Measurements from ENCODE around the gene DGKQ.

The DGKQ gene

DNA sequence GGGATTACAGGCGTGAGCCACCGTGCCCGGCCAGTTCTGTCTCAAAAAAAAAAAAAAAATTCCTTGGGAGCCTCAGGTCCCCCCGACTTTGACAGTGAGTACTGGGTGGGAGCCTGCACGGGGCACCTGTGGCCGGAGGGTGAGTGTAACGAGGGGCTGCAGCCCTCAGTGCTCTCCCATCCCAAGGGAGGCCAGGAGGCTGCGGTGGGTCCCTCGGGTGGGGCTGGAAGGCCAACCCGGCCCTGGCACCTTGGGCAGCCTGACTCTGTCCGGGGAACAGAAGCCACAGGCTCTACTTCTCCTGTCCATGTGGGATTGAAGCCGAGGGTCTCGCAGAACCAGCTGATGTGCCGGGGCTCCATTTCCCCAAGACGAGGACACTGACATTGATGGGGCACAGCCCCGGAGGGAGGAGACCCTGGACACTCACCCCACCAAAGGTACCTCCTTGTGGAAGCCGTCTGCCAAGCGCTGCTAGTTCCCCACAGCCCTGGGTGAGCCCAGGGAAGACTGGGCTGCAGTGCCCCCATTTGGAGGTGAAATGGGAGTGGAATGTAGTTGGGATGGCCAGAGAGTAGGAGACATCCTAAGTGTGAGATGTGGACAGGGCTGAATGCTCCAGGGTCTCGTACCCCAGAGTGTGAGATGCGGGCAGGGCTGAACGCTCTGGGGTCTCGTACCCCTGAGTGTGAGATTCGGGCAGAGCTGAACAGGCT lies 22.1 kb upstream of the DGKQ start:
- Histone ChIP-seq H3K27ac (ENCODE audit: low read depth, low read length) (no peak overlapping the region), H4K20me1 (ENCODE audit: control insufficient read depth, insufficient read depth, low read depth, low read length) (no peaks in the 10 kb centered on the region), H3K9me2 (replicated peaks; ENCODE audit: control insufficient read depth, low read length) (no peaks in the 10 kb centered on the region), H3K9me3 (ENCODE audit: control insufficient read depth, insufficient read depth, low read length) (no peaks in the 10 kb centered on the region), H3F3A (ENCODE audit: control insufficient read depth, insufficient read depth) (no peaks in the 10 kb centered on the region), H3K4me2 (ENCODE audit: low read length) (no peak overlapping the region), H3K4me3 (ENCODE audit: low read length) (no peak overlapping the region), H3K36me3 (ENCODE audit: control insufficient read depth, low read length) (no peaks in the 10 kb centered on the region), H3K4me1 (ENCODE audit: control insufficient read depth, low read length) (peaks cover 28% of the 10 kb centered on the region), H3K27me3 (ENCODE audit: control insufficient read depth, low read length) (peaks cover 37% of the 10 kb centered on the region), H3K79me2 (ENCODE audit: control insufficient read depth, low read length) (no peaks in the 10 kb centered on the region)
- TF ChIP-seq EZH2phosphoT487 (IDR thresholded peaks at IDR 0.05; ENCODE audit: borderline replicate concordance, low read length), result no peak
- TF ChIP-seq, protein P1, sequence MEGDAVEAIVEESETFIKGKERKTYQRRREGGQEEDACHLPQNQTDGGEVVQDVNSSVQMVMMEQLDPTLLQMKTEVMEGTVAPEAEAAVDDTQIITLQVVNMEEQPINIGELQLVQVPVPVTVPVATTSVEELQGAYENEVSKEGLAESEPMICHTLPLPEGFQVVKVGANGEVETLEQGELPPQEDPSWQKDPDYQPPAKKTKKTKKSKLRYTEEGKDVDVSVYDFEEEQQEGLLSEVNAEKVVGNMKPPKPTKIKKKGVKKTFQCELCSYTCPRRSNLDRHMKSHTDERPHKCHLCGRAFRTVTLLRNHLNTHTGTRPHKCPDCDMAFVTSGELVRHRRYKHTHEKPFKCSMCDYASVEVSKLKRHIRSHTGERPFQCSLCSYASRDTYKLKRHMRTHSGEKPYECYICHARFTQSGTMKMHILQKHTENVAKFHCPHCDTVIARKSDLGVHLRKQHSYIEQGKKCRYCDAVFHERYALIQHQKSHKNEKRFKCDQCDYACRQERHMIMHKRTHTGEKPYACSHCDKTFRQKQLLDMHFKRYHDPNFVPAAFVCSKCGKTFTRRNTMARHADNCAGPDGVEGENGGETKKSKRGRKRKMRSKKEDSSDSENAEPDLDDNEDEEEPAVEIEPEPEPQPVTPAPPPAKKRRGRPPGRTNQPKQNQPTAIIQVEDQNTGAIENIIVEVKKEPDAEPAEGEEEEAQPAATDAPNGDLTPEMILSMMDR (IDR thresholded peaks at IDR 0.05; ENCODE audit: low read depth, low read length, poor library complexity, severe bottlenecking), result no peak

- no peak for TF ChIP-seq EZH2phosphoT487 (IDR thresholded peaks at IDR 0.05; ENCODE audit: borderline replicate concordance, low read length)
- TF ChIP-seq, protein P1 (IDR thresholded peaks at IDR 0.05; ENCODE audit: low read depth, low read length, poor library complexity, severe bottlenecking), result no peak
- Histone ChIP-seq H3K79me2 (ENCODE audit: control insufficient read depth, low read length) (no peaks in the 10 kb centered on the region), H3K27me3 (ENCODE audit: control insufficient read depth, low read length) (peaks cover 28% of the 10 kb centered on the region), H3K27ac (ENCODE audit: low read depth, low read length) (no peak within 1 kb of the TSS), H3K4me2 (ENCODE audit: low read length) (no peak within 1 kb of the TSS), H3K9me2 (replicated peaks; ENCODE audit: control insufficient read depth, low read length) (no peaks in the 10 kb centered on the region), H3K4me3 (ENCODE audit: low read length) (no peak within 1 kb of the TSS), H3K9me3 (ENCODE audit: control insufficient read depth, insufficient read depth, low read length) (no peaks in the 10 kb centered on the region), H3F3A (ENCODE audit: control insufficient read depth, insufficient read depth) (no peaks in the 10 kb centered on the region), H3K36me3 (ENCODE audit: control insufficient read depth, low read length) (no peaks in the 10 kb centered on the region), H3K4me1 (ENCODE audit: control insufficient read depth, low read length) (peaks cover 8% of the 10 kb centered on the region), H4K20me1 (ENCODE audit: control insufficient read depth, insufficient read depth, low read depth, low read length) (no peaks in the 10 kb centered on the region)
Observed at GRCh38 chr4:993111-994029, 20.0 kb upstream of the DGKQ start, which contains the start of gene SLC26A1. Gene SLC26A1, minus strand, starts transcription at chr4:993404. Its CDS starts 1,701 bp downstream, at chr4:991703.

- Histone ChIP-seq H3K27ac (ENCODE audit: low read depth, low read length) (no peak overlapping the region), H3K9me2 (replicated peaks; ENCODE audit: control insufficient read depth, low read length) (no peaks in the 10 kb centered on the region), H3K36me3 (ENCODE audit: control insufficient read depth, low read length) (no peaks in the 10 kb centered on the region), H4K20me1 (ENCODE audit: control insufficient read depth, insufficient read depth, low read depth, low read length) (no peaks in the 10 kb centered on the region), H3F3A (ENCODE audit: control insufficient read depth, insufficient read depth) (no peaks in the 10 kb centered on the region), H3K27me3 (ENCODE audit: control insufficient read depth, low read length) (peaks cover 19% of the 10 kb centered on the region), H3K4me1 (ENCODE audit: control insufficient read depth, low read length) (peaks cover 2% of the 10 kb centered on the region; the same call in 1 of the 2 replicates), H3K79me2 (ENCODE audit: control insufficient read depth, low read length) (no peaks in the 10 kb centered on the region), H3K9me3 (ENCODE audit: control insufficient read depth, insufficient read depth, low read length) (no peaks in the 10 kb centered on the region), H3K4me2 (ENCODE audit: low read length) (no peak overlapping the region), H3K4me3 (ENCODE audit: low read length) (no peak overlapping the region)
- no peak for TF ChIP-seq EZH2phosphoT487 (IDR thresholded peaks at IDR 0.05; ENCODE audit: borderline replicate concordance, low read length)
- TF ChIP-seq, protein P1 (IDR thresholded peaks at IDR 0.05; ENCODE audit: low read depth, low read length, poor library complexity, severe bottlenecking), result no peak
Observed at GRCh38 chr4:992297-993110, 19.1 kb upstream of the DGKQ start.

Data from DOHH2 (cell line).